Ovary (tissue), 9 donors: ENCODE results near the gene SF3A2. TPM values are rescaled to one million over a fixed set of nuclear protein-coding genes. Genes with fewer than 3 reads are reported as not detected.
A peak's percentile ranks its signal among the peaks of the same experiment; 100 is the strongest.

Experiments used
- DNase-seq, 5 donors: peaks; one replicate each; pipeline ENCODE4 v3.0.0-alpha.2; 2019 to 2020
- H3K27ac ChIP-seq, 2 donors: fragments of 200-600 bp; one replicate each; pipeline versions ENCODE4 v1.5.1 to v1.8.0; 2019 to 2022
- H3K27me3 ChIP-seq: fragments of 200-600 bp; one replicate; pipeline ENCODE4 v1.8.0; 2022
- H3K36me3 ChIP-seq: fragments of 200-600 bp; sonication (generic); one replicate; pipeline ENCODE4 v1.5.1; 2019
- H3K4me1 ChIP-seq: one replicate; pipeline ENCODE4 v1.8.1; 2013; ENCODE audit warnings: mild to moderate bottlenecking, moderate library complexity; ENCODE audit not compliant: insufficient read depth
- H3K4me3 ChIP-seq: fragments of 200-600 bp; sonication (generic); one replicate; pipeline ENCODE4 v1.5.1; 2017
- H3K9me3 ChIP-seq, 2 donors: fragments of 200-600 bp in 1 of 2; sonication (generic) in 1 of 2; one replicate each; pipeline versions ENCODE4 v1.5.1 to v1.8.1; 2013 to 2019; ENCODE audit warnings: mild to moderate bottlenecking in 1 of 2, moderate library complexity in 1 of 2
- EP300 ChIP-seq: sonication (generic); formaldehyde crosslinking; IDR thresholded peaks from one replicate; pipeline ENCODE4 v1.6.1; 2017; ENCODE audit warnings: antibody characterized with exemption
- POLR2A ChIP-seq: fragments of 450-650 bp; IDR thresholded peaks from one replicate; pipeline ENCODE4 v1.6.1; 2017; ENCODE audit warnings: antibody characterized with exemption, mild to moderate bottlenecking, moderate library complexity
- WGBS, 3 donors: extraction: QIAGEN DNeasy Blood & Tissue Kit in 1 of 3; methylation state at CpG; one replicate each; pipeline versions ENCODE4 v1.1.5 to v1.1.7; 2013 to 2017; 5-methylcytosine and 5-hydroxymethylcytosine counted together
- intact Hi-C, 4 donors: fragments of 100-400 bp; cut with DNase I; formaldehyde crosslinking; loops; one replicate each; pipeline versions ENCODE4 v1.11.0 to v1.15.1; 2022 to 2023
- polyA plus RNA-seq, 2 donors: library from polyadenylated mRNA; stranded (reverse); fragments of 200-250 nt in 1 of 2; fragments of 350-450 nt in 1 of 2; fragmentation: Illumina TruSeq in 1 of 2; extraction: RNeasy Lipid Tissue Mini Kit (QIAGEN cat#74804) in 1 of 2; gene quantifications; one replicate each; pipeline ENCODE4 v1.2.3, GENCODE V29; 2013 to 2014
- total RNA-seq, 7 donors: library from RNA; depleted of rRNA in 2 of 7; stranded (reverse); fragments of >200 nt in 2 of 7; fragmentation: NEBNext Ultra II Directional in 3 of 7; extraction: Animal tissue kit (Norgen Biotek cat#: 25700) in 3 of 7; gene quantifications; one replicate each; pipeline versions ENCODE4 v1.1.0 to v1.2.4, GENCODE V29; 2016 to 2023
- TF ChIP-seq, protein P1 (sequence below), 3 donors: fragments of 450-650 bp in 2 of 3; fragments of 200-600 bp in 1 of 3; IDR thresholded peaks; one replicate each; pipeline versions ENCODE4 v1.5.1 to v1.8.0; 2016 to 2022; ENCODE audit warnings: antibody characterized with exemption in 3 of 3, mild to moderate bottlenecking in 1 of 3
- donor health status: DM: no; HTN: no; CAD: no; lungs with moderate emphysema.
- donor health status: DM: no; HTN: no; CAD: no.
- donor health status: Bipolar disorder and iron deficiency.
- donor health status: DM: yes; HTN: yes; CAD: no.
- donor health status: DM: no; HTN: no; CAD: no.
- donor health status: DM: yes; HTN: yes; CAD: no.

Gene SF3A2
- total and polyA plus RNA-seq, 9 donors, result 13.7 to 137 (median 89.8) TPM

DNA sequence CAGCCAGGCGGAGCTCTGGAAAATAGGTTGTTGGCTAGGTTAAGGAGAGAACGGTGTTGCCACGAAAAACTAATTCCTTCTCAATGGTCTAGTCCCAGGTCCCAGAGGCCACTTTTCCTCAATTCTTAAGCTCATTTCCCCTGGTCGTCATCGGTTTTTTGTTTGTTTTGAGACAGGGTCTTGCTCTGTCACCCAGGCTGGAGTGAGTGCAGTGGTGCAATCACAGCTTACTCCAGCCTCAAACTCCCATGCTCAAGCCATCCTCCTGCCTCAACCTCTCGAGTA is 1.2 kb downstream of the SF3A2 start:
- 85 to 92% (median 91%) methylated on average over 6 of the region's 6 CpGs for WGBS, 3 donors
- no peaks in the 10 kb centered on the region for H3K9me3 ChIP-seq
- TF ChIP-seq, protein P1, sequence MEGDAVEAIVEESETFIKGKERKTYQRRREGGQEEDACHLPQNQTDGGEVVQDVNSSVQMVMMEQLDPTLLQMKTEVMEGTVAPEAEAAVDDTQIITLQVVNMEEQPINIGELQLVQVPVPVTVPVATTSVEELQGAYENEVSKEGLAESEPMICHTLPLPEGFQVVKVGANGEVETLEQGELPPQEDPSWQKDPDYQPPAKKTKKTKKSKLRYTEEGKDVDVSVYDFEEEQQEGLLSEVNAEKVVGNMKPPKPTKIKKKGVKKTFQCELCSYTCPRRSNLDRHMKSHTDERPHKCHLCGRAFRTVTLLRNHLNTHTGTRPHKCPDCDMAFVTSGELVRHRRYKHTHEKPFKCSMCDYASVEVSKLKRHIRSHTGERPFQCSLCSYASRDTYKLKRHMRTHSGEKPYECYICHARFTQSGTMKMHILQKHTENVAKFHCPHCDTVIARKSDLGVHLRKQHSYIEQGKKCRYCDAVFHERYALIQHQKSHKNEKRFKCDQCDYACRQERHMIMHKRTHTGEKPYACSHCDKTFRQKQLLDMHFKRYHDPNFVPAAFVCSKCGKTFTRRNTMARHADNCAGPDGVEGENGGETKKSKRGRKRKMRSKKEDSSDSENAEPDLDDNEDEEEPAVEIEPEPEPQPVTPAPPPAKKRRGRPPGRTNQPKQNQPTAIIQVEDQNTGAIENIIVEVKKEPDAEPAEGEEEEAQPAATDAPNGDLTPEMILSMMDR (IDR thresholded peaks at IDR 0.05), result no peak
- no peak for TF ChIP-seq EP300
- no peak for TF ChIP-seq POLR2A
- no peaks in the 10 kb centered on the region for H3K36me3 ChIP-seq
- peaks cover 26% of the 10 kb centered on the region for H3K4me1 ChIP-seq
- H3K4me3 ChIP-seq, result peak overlapping the region; percentile 92
- intact Hi-C loops, result loop anchor here (2.0 to 10.0 kb wide), 5 partner anchors 33 to 154 kb away; partner anchors contain the start of gene DOT1L (in 1 of the 4)
- DNase-seq, result no peak
- no peak overlapping the region for H3K27ac ChIP-seq
- no peaks in the 10 kb centered on the region for H3K27me3 ChIP-seq

DNA sequence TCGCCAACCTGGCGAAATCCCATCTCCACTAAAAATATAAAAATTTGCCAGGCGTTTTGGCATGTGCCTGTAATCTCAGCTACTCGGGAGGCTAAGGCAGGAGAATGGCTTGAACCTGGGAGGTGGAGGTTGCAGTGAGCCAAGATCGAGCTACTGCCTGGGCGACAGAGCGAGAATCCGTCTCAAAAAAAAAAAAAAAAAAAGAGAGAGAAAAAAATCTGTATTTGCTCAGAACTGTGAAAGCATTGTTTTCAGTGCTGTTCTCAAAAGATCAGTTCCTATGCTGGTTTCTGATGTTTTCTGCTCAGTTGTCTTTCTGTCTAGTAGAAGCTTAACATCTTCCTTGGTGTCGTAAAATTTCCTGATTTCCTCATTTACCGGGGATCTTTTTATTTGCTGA is 2.5 kb downstream of the SF3A2 start:
- Histone ChIP-seq H3K27me3 (no peaks in the 10 kb centered on the region), H3K27ac (no peak overlapping the region), H3K9me3 (no peaks in the 10 kb centered on the region), H3K4me1 (peaks cover 26% of the 10 kb centered on the region), H3K36me3 (no peaks in the 10 kb centered on the region), H3K4me3 (no peak overlapping the region)
- no peak for DNase-seq
- TF ChIP-seq EP300, result no peak
- TF ChIP-seq POLR2A, result no peak
- TF ChIP-seq, protein P1 (IDR thresholded peaks at IDR 0.05), result no peak
- 64 to 74% (median 65%) methylated on average over 10 of the region's 10 CpGs for WGBS, 3 donors
- intact Hi-C loops, result loop anchor here in 3 of 4 donors (5.0 to 10.0 kb wide), 3 partner anchors 33 to 153 kb away; partner anchors contain the start of gene DOT1L (in 1 of the 3)

DNA sequence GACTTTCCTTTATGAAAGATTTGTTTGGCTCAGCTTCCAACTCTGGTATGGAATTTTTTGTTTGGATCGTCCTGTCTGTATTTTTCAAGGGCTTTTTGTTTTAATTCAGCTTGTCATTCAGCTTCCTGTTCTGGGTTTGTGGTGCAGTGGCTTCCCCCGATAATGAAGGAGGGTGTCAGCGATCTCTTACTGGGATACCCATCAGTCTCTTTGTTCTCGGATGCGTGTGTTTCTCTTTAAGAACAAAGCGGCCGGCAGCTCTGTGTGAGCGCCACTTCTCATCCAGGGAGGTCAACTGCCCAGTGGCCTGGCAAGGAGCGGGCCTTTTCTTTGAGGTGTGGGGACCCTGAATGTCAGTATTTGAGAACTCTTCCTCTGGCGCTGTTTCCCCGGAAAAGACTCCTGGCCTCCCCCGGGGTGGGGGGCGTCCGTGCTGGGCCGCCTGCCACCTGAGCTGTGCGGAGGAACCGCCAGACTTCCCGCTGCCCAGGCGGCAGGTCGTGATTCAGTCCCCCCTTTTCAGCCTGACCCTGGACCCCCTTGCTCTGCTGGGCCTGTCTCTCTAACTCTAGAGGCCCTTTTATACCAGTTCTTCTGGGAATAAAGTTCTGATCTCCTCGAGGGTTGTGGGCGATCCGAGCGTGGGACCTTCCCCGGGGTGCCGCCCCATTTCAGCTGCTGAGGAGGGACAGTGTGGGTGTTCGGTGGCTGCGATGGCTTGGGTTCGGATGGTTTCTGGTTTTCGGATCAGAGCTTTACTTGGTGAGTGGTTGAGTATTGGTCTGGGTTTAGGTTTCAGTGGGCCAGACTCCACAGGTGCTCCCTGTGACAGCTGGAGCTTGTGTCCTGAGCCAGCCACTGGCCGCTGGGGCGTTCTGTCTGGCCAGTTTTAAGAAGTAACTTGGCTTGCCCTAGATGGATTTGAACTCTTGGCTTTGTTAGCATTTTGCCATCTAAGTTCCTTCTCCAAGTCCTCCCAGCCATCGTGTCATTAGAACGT is 3.4 kb downstream of the SF3A2 start:
- Histone ChIP-seq H3K27me3 (no peaks in the 10 kb centered on the region), H3K4me1 (peaks cover 26% of the 10 kb centered on the region), H3K36me3 (no peaks in the 10 kb centered on the region), H3K27ac (peak overlapping the region in 1 of 2 donors; percentile 33), H3K4me3 (peak overlapping the region; percentile 34), H3K9me3 (no peaks in the 10 kb centered on the region)
- TF ChIP-seq, protein P1 (IDR thresholded peaks at IDR 0.05), result no peak
- TF ChIP-seq EP300 (no peak), POLR2A (no peak)
- no peak for DNase-seq
- WGBS, 3 donors, result 13 to 20% (median 14%) methylated on average over 34 of the region's 34 CpGs
- intact Hi-C loops, result loop anchor here in 3 of 4 donors (5.0 to 10.0 kb wide), 4 partner anchors 32 to 375 kb away; partner anchors contain the start of gene DOT1L (in 1 of the 3)

DNA sequence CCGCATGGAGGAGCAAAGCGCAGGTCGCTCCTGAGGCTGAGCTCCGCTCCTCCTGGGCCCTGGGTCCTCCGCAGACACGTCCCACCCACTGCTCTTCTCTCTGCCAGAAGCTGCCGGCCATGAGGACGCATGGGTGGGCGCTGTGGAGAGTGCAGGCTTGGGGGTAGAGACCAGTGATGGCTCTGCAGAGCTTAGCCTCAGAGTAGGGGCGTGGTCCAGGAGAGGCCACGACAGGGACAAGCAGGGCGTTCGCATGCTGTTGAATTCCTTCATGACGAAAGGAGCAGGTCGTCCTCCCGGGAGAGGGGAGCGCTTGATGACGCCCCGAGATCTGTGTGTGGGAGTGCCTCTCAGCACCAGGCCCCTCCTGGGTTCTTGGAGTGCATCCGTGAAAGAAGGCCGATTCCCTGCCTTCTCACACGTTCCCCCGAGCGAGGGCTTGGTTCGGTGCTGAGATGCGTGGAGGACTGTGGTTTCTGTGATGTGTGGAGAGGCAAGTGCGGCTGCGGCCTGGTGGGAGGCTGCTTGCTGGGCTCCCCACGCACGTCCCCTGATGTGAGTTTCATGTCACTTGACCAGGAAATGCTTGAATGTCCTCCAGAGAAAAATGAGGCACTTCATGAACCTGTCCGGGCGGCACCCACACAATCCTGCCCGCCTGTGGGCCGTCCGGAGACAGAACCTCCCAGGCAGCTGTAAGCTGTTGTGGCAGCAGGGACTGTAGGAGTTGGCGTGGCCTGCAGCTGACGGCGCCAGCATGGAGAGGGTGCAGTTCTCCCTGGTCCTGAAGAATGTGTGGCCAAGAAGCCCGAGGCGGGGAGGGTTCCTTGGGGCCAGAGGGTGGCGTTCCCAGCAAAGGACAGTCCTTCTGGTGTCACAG is 4.5 kb downstream of the SF3A2 start:
- peaks cover 25% of the 10 kb centered on the region for H3K4me1 ChIP-seq
- 50 to 63% (median 59%) methylated on average over 41 of the region's 41 CpGs for WGBS, 3 donors
- intact Hi-C loops, result loop anchor here in 1 of 4 donors (10.0 kb wide), 1 partner anchor 374 kb away; no protein-coding TSS in a partner anchor
- DNase-seq, result no peak
- TF ChIP-seq, protein P1 (IDR thresholded peaks at IDR 0.05), result no peak
- TF ChIP-seq POLR2A (no peak), EP300 (no peak)
- no peaks in the 10 kb centered on the region for H3K9me3 ChIP-seq
- no peaks in the 10 kb centered on the region for H3K27me3 ChIP-seq
- H3K36me3 ChIP-seq, result no peaks in the 10 kb centered on the region
- no peak overlapping the region for H3K4me3 ChIP-seq
- no peak overlapping the region for H3K27ac ChIP-seq
